AG09309 (cell line): ENCODE measurements around the gene ODC1.

Source experiments
- DNase-seq: peaks from one replicate; pipeline ENCODE4 v3.0.0-alpha.2; 2010; ENCODE audit warnings: low read depth
- H3K4me3 ChIP-seq: 2 replicates; pipeline ENCODE4 v1.5.1; 2011; ENCODE audit warnings: mild to moderate bottlenecking, low read depth, low read length, moderate library complexity; ENCODE audit not compliant: control insufficient read depth
- CTCF ChIP-seq: IDR thresholded peaks from 2 replicates; pipeline ENCODE4 v1.5.1; 2011; ENCODE audit warnings: mild to moderate bottlenecking, low read depth, low read length, inconsistent platforms; ENCODE audit not compliant: insufficient read depth, control insufficient read depth; ENCODE audit errors: missing control alignments

Gene ODC1

GRCh38 chr2:10453905-10454298 is 5.8 kb upstream of the ODC1 start:
- H3K4me3 ChIP-seq, result no peak overlapping the region
- DNase-seq, result no peak
- no peak for TF ChIP-seq CTCF

- H3K4me3 ChIP-seq, result no peak overlapping the region
- DNase-seq, result no peak
- no peak for TF ChIP-seq CTCF
Measured at GRCh38 chr2:10452956-10453904, 5.1 kb upstream of the ODC1 start.

- H3K4me3 ChIP-seq, result no peak overlapping the region
- TF ChIP-seq CTCF, result no peak
- DNase-seq, result peak; percentile 73
Measured at GRCh38 chr2:10452312-10452711, 4.2 kb upstream of the ODC1 start.

GRCh38 chr2:10451819-10452218 is 3.7 kb upstream of the ODC1 start:
- H3K4me3 ChIP-seq, result no peak overlapping the region
- TF ChIP-seq CTCF, result no peak
- DNase-seq, result no peak

GRCh38 chr2:10449838-10450691 is 1.9 kb upstream of the ODC1 start:
- no peak for TF ChIP-seq CTCF
- no peak overlapping the region for H3K4me3 ChIP-seq
- no peak for DNase-seq

- DNase-seq, result no peak
- peak overlapping the region; percentile 47; the same call in 1 of the 2 replicates for H3K4me3 ChIP-seq
- TF ChIP-seq CTCF, result no peak
Measured at GRCh38 chr2:10449486-10449831, 1.3 kb upstream of the ODC1 start.
